ENCODE measurements around the gene MAST4. TPM values are rescaled to one million over a fixed set of nuclear protein-coding genes. Genes with fewer than 3 reads are reported as not detected.

Gene MAST4
- total RNA-seq, 2 experiments from 2014 or later: 1.3 to 21.9 TPM

DNA sequence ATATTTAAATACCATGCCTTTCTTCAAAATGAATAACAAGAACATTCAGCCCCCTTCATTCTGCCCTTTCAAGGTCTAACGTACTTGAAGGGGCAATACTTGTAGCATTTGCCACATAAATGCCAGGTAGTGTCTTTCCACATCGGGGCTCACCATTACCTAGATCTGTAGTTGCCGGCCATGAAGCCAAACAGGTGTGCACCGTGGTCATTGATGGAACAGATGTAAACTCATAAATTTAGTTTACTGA is 407.4 kb downstream of the MAST4 start:
- Histone ChIP-seq H3K4me1 (ENCODE audit: insufficient read depth, low read length, poor library complexity, severe bottlenecking) (peaks cover 20% of the 10 kb centered on the region), H3K9me3 (ENCODE audit: low read length) (no peaks in the 10 kb centered on the region), H2AFZ (ENCODE audit: low read length) (peak overlapping the region; percentile 89), H3K4me2 (ENCODE audit: low read length) (peak overlapping the region; percentile 90), H3K9me2 (ENCODE audit: insufficient read depth, low read length) (no peaks in the 10 kb centered on the region), H4K20me1 (ENCODE audit: insufficient read depth, low read length) (no peaks in the 10 kb centered on the region), H3K4me3 (ENCODE audit: low read depth, low read length, poor library complexity, severe bottlenecking) (peak overlapping the region; percentile 72), H3K27ac (ENCODE audit: low read depth, low read length, poor library complexity, severe bottlenecking) (no peak overlapping the region), H3K79me2 (ENCODE audit: insufficient read depth, low read depth, low read length) (no peaks in the 10 kb centered on the region), H3K36me3 (ENCODE audit: insufficient read depth, low read length) (no peaks in the 10 kb centered on the region)
- ChIA-PET CTCF (ENCODE audit: unreplicated experiment) (no interaction called here), POLR2A (interaction anchor here (0.8 to 1.7 kb wide), 2 partner anchors 11 to 23 kb away, joined by 3 to 4 read pairs; no protein-coding TSS in a partner anchor)
- intact Hi-C loops (cut with micrococcal nuclease; ENCODE audit: unreplicated experiment): loop anchor here (10.0 kb wide), 1 partner anchor 1211 kb away; the partner anchor contains the start of gene PIK3R1
- DNase-seq (ENCODE audit: low spot score): no peak
- TSS peak; percentile 88 for BruUV-seq (replicated peaks)
- TF ChIP-seq CTCF (conservative IDR thresholded peaks at IDR 0.05; ENCODE audit: low read length): no peak
- TF ChIP-seq EZH2phosphoT487 (IDR thresholded peaks at IDR 0.05; ENCODE audit: borderline replicate concordance, low read depth, low read length): no peak

DNA sequence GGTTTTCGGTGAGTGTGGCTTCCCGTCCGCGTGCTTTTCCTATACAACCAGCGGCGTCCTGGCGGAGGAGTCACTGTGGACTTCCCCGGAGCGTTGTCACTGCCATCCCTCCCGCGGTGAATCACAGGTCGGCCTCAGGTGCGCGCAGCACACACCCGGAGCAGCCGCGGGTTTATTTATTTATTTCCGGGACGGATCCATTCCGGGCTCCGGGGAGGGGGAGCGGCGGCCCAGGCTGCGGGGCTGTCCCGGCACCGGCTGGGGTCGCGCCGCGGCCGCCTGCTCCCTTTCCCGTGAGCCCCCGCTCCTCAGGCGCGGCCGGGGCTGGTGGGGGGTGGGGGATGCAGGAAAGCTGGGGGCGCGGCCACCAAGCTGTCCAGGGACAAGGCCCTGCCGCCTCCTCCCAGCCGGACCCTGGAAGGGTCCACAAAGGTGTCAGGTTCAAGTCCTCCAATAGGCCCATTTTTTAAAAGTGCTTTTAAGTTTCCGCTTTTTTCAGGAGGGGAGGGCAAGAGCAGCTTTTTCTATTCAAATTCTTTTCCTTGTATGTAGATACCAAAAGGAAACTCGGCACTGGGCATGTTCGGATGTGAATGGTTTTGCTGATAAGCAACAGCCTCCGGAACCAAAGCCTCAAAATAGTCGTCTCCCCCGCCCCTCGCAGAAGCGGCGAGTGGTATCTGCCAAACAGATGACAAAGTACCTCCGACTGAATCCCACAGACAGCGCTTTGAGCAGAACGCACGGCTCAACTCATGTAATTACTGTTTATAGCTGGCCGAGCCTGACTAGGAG is 407.9 kb downstream of the MAST4 start:
- peak overlapping the region; percentile 89 for H2AFZ ChIP-seq (ENCODE audit: low read length)
- H3K27ac ChIP-seq (ENCODE audit: low read depth, low read length, poor library complexity, severe bottlenecking): peak overlapping the region; percentile 41
- BruUV-seq (replicated peaks): no TSS peak
- TF ChIP-seq CTCF (conservative IDR thresholded peaks at IDR 0.05; ENCODE audit: low read length) (no peak), EZH2phosphoT487 (IDR thresholded peaks at IDR 0.05; ENCODE audit: borderline replicate concordance, low read depth, low read length) (no peak)
- intact Hi-C loops (cut with micrococcal nuclease; ENCODE audit: unreplicated experiment): loop anchor here (2.0 to 10.0 kb wide), 2 partner anchors 205 to 1211 kb away; partner anchors contain the start of gene PIK3R1
- H3K36me3 ChIP-seq (ENCODE audit: insufficient read depth, low read length): no peaks in the 10 kb centered on the region
- no peaks in the 10 kb centered on the region for H4K20me1 ChIP-seq (ENCODE audit: insufficient read depth, low read length)
- peak; percentile 92 for DNase-seq (ENCODE audit: low spot score)
- H3K9me3 ChIP-seq (ENCODE audit: low read length): no peaks in the 10 kb centered on the region
- H3K9me2 ChIP-seq (ENCODE audit: insufficient read depth, low read length): no peaks in the 10 kb centered on the region
- H3K4me2 ChIP-seq (ENCODE audit: low read length): peak overlapping the region; percentile 90
- peaks cover 20% of the 10 kb centered on the region for H3K4me1 ChIP-seq (ENCODE audit: insufficient read depth, low read length, poor library complexity, severe bottlenecking)
- CTCF ChIA-PET (ENCODE audit: unreplicated experiment): interaction anchor here (0.8 kb wide), 1 partner anchor 17 kb away, joined by 3 read pairs; no protein-coding TSS in a partner anchor
- POLR2A ChIA-PET: interaction anchor here (0.7 to 2.0 kb wide), 5 partner anchors 10 to 75 kb away, joined by 3 to 5 read pairs (median 4); no protein-coding TSS in a partner anchor
- H3K79me2 ChIP-seq (ENCODE audit: insufficient read depth, low read depth, low read length): no peaks in the 10 kb centered on the region
- peak overlapping the region; percentile 72 for H3K4me3 ChIP-seq (ENCODE audit: low read depth, low read length, poor library complexity, severe bottlenecking)
